RWPE2 (cell line): ENCODE results near the gene MYOG.

ENCODE experiments used
- ATAC-seq: fragments of 200-7000 bp; cut with Tn5 transposase; 3 replicates; pipeline ENCODE4 v1.9.1; 2021; ENCODE audit warnings: low read depth
- DNase-seq: peaks from one replicate; pipeline ENCODE4 v3.0.0-alpha.2; 2020; ENCODE audit warnings: low spot score
- H3K27ac ChIP-seq: fragments of 450-650 bp; 2 replicates; pipeline ENCODE4 v1.5.1; 2017; ENCODE audit warnings: mild to moderate bottlenecking; ENCODE audit not compliant: poor library complexity, severe bottlenecking
- H3K27me3 ChIP-seq: fragments of 250-450 bp; sonication (Bioruptor Pico); 2 replicates; pipeline ENCODE4 v1.5.1; 2021; ENCODE audit warnings: mild to moderate bottlenecking, moderate library complexity; ENCODE audit not compliant: insufficient read depth, poor library complexity, severe bottlenecking
- H3K36me3 ChIP-seq: fragments of 250-450 bp; sonication (Bioruptor Pico); 2 replicates; pipeline ENCODE4 v1.5.1; 2020; ENCODE audit warnings: low read depth, mild to moderate bottlenecking, moderate library complexity
- H3K4me1 ChIP-seq: fragments of 250-450 bp; sonication (Bioruptor Pico); 2 replicates; pipeline ENCODE4 v1.5.1; 2021; ENCODE audit warnings: mild to moderate bottlenecking, moderate library complexity; ENCODE audit not compliant: insufficient read depth, poor library complexity, severe bottlenecking
- H3K4me3 ChIP-seq: fragments of 250-450 bp; sonication (Bioruptor Pico); 2 replicates; pipeline ENCODE4 v1.5.1; 2021; ENCODE audit warnings: mild to moderate bottlenecking, moderate library complexity; ENCODE audit not compliant: severe bottlenecking
- H3K9me3 ChIP-seq: fragments of 250-450 bp; sonication (Bioruptor Pico); 2 replicates; pipeline ENCODE4 v1.5.1; 2021; ENCODE audit warnings: mild to moderate bottlenecking, moderate library complexity; ENCODE audit not compliant: severe bottlenecking
- CTCF ChIP-seq: fragments of 450-650 bp; IDR thresholded peaks from one replicate; pipeline ENCODE4 v1.5.1; 2017; ENCODE audit warnings: mild to moderate bottlenecking, moderate library complexity; ENCODE audit not compliant: poor library complexity, severe bottlenecking

Gene MYOG

GRCh38 chr1:203085528-203086406, at the start of gene MYOG:
Gene MYOG (minus strand): TSS chr1:203086012. CDS start chr1:203085961, 51 bp downstream.
- H3K36me3 ChIP-seq, result no peaks in the 10 kb centered on the region
- ATAC-seq (no peak), DNase-seq (no peak)
- no peak for TF ChIP-seq CTCF
- H3K4me1 ChIP-seq, result no peaks in the 10 kb centered on the region
- no peaks in the 10 kb centered on the region for H3K27me3 ChIP-seq
- H3K27ac ChIP-seq, result no peak within 1 kb of the TSS
- no peak within 1 kb of the TSS for H3K4me3 ChIP-seq
- no peaks in the 10 kb centered on the region for H3K9me3 ChIP-seq

- no peaks in the 10 kb centered on the region for H3K36me3 ChIP-seq
- no peak for TF ChIP-seq CTCF
- H3K27me3 ChIP-seq, result no peaks in the 10 kb centered on the region
- no peak overlapping the region for H3K4me3 ChIP-seq
- H3K9me3 ChIP-seq, result no peaks in the 10 kb centered on the region
- no peak overlapping the region for H3K27ac ChIP-seq
- DNase-seq (no peak), ATAC-seq (no peak)
- H3K4me1 ChIP-seq, result peaks cover 3% of the 10 kb centered on the region
These were observed 48.3 kb upstream of the MYOG start for GRCh38 chr1:203133970-203134725.

GRCh38 chr1:203131548-203132200, 45.9 kb upstream of the MYOG start:
- no peak overlapping the region for H3K27ac ChIP-seq
- no peaks in the 10 kb centered on the region for H3K27me3 ChIP-seq
- no peak for DNase-seq
- no peak for TF ChIP-seq CTCF
- peaks cover 7% of the 10 kb centered on the region for H3K4me1 ChIP-seq
- H3K4me3 ChIP-seq, result no peak overlapping the region
- H3K36me3 ChIP-seq, result no peaks in the 10 kb centered on the region
- no peaks in the 10 kb centered on the region for H3K9me3 ChIP-seq
- ATAC-seq, result no peak

GRCh38 chr1:203130358-203130985, 44.7 kb upstream of the MYOG start:
- Histone ChIP-seq H3K9me3 (no peaks in the 10 kb centered on the region), H3K4me1 (peaks cover 4% of the 10 kb centered on the region), H3K27ac (no peak overlapping the region), H3K36me3 (no peaks in the 10 kb centered on the region), H3K27me3 (no peaks in the 10 kb centered on the region), H3K4me3 (no peak overlapping the region)
- no peak for DNase-seq
- TF ChIP-seq CTCF, result no peak
- ATAC-seq, result no peak
